Breast epithelium (tissue), 4 donors: ENCODE results near the gene MAPK14. TPM values are rescaled to one million over a fixed set of nuclear protein-coding genes. Genes with fewer than 3 reads are reported as not detected.
"Not testable (repeated sequence)": the region's sequence is repeated elsewhere in the genome, so short reads cannot be mapped to it uniquely, and the experiment has no call there.

Source experiments
- DNase-seq, 2 donors: peaks; one replicate each; pipeline ENCODE4 v3.0.0-alpha.2; 2019; ENCODE audit warnings: low spot score in 2 of 2
- H3K27ac ChIP-seq, 2 donors: fragments of 200-600 bp; sonication (generic) in 1 of 2; one replicate each; pipeline ENCODE4 v1.5.1; 2016 to 2019; ENCODE audit warnings: mild to moderate bottlenecking in 1 of 2
- H3K27me3 ChIP-seq, 2 donors: fragments of 200-600 bp; sonication (generic) in 1 of 2; one replicate each; pipeline versions ENCODE4 v1.5.1 to v1.6.0; 2017 to 2019; ENCODE audit warnings: control low read depth in 1 of 2, mild to moderate bottlenecking in 1 of 2
- H3K36me3 ChIP-seq: fragments of 200-600 bp; one replicate; pipeline ENCODE4 v1.5.1; 2019
- H3K4me1 ChIP-seq, 2 donors: fragments of 200-600 bp; sonication (generic); one replicate each; pipeline ENCODE4 v1.5.1; 2016 to 2019; ENCODE audit warnings: control low read depth in 1 of 2
- H3K4me3 ChIP-seq, 3 donors: fragments of 200-600 bp; sonication (generic); 1 replicate in 2 of 3; 2 replicates in 1 of 3; pipeline ENCODE4 v1.5.1; 2016 to 2019; ENCODE audit warnings: mild to moderate bottlenecking in 3 of 3, moderate library complexity in 2 of 3
- H3K9me3 ChIP-seq, 2 donors: fragments of 200-600 bp; sonication (generic) in 1 of 2; one replicate each; pipeline ENCODE4 v1.5.1; 2016 to 2019; ENCODE audit warnings: control low read depth in 1 of 2
- POLR2A ChIP-seq: fragments of 450-650 bp; IDR thresholded peaks from one replicate; pipeline ENCODE4 v1.6.1; 2016; ENCODE audit warnings: antibody characterized with exemption, mild to moderate bottlenecking, moderate library complexity
- POLR2AphosphoS5 ChIP-seq, 3 donors: sonication (generic); formaldehyde crosslinking; IDR thresholded peaks; one replicate each; pipeline ENCODE4 v1.6.1; 2017; ENCODE audit warnings: antibody characterized with exemption in 3 of 3
- intact Hi-C: fragments of 100-400 bp; cut with DNase I; formaldehyde crosslinking; loops from one replicate; pipeline ENCODE4 v1.15.1; 2023; ENCODE audit warnings: low total_unique reads
- total RNA-seq, 3 donors: library from RNA; depleted of rRNA; stranded (reverse); fragments of >200 nt; gene quantifications; one replicate each; pipeline ENCODE4 v1.1.0, GENCODE V29; 2016
- TF ChIP-seq, protein P1 (sequence below), 3 donors: fragments of 450-650 bp; IDR thresholded peaks; one replicate each; pipeline ENCODE4 v1.5.1; 2016 to 2017; ENCODE audit warnings: antibody characterized with exemption in 3 of 3, mild to moderate bottlenecking in 3 of 3, moderate library complexity in 3 of 3

MAPK14 gene
- total RNA-seq: 10 to 100 TPM; 72.8 to 85.6 (median 81.3) TPM

DNA sequence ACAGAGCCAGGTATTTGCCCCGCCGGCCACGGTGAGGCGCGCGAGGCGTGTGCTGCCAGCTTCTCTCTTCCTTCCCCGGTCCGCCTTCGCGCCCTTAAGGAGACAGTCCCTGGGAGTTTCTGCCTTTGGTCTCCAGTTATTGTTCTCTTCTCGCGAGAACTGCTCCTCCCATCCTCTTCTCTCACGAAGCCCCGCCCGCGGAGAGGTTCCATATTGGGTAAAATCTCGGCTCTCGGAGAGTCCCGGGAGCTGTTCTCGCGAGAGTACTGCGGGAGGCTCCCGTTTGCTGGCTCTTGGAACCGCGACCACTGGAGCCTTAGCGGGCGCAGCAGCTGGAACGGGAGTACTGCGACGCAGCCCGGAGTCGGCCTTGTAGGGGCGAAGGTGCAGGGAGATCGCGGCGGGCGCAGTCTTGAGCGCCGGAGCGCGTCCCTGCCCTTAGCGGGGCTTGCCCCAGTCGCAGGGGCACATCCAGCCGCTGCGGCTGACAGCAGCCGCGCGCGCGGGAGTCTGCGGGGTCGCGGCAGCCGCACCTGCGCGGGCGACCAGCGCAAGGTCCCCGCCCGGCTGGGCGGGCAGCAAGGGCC, at the start of gene MAPK14:
MAPK14 (plus strand) TSS at position 308 of the 587 bp plus-strand sequence. CDS start 350 bp downstream, outside the sequence.
- DNase-seq: peak; percentile 98 to 99
- TF ChIP-seq, protein P1, sequence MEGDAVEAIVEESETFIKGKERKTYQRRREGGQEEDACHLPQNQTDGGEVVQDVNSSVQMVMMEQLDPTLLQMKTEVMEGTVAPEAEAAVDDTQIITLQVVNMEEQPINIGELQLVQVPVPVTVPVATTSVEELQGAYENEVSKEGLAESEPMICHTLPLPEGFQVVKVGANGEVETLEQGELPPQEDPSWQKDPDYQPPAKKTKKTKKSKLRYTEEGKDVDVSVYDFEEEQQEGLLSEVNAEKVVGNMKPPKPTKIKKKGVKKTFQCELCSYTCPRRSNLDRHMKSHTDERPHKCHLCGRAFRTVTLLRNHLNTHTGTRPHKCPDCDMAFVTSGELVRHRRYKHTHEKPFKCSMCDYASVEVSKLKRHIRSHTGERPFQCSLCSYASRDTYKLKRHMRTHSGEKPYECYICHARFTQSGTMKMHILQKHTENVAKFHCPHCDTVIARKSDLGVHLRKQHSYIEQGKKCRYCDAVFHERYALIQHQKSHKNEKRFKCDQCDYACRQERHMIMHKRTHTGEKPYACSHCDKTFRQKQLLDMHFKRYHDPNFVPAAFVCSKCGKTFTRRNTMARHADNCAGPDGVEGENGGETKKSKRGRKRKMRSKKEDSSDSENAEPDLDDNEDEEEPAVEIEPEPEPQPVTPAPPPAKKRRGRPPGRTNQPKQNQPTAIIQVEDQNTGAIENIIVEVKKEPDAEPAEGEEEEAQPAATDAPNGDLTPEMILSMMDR (IDR thresholded peaks at IDR 0.05): peak; percentile 90 to 95 (median 94)
- TF ChIP-seq POLR2AphosphoS5 (IDR thresholded peaks at IDR 0.05) (peak; percentile 87 to 90 (median 89)), POLR2A (peak; percentile 83)
- peak within 1 kb of the TSS; percentile 83 to 85 for H3K27ac ChIP-seq
- no peaks in the 10 kb centered on the region for H3K4me1 ChIP-seq
- H3K27me3 ChIP-seq: no peaks in the 10 kb centered on the region
- intact Hi-C loops: loop anchor here (5.0 kb wide), 2 partner anchors 70 to 865 kb away; no protein-coding TSS in a partner anchor
- no peaks in the 10 kb centered on the region for H3K9me3 ChIP-seq
- H3K4me3 ChIP-seq: peak within 1 kb of the TSS; percentile 92 to 100 (median 99)
- H3K36me3 ChIP-seq: no peaks in the 10 kb centered on the region

DNA sequence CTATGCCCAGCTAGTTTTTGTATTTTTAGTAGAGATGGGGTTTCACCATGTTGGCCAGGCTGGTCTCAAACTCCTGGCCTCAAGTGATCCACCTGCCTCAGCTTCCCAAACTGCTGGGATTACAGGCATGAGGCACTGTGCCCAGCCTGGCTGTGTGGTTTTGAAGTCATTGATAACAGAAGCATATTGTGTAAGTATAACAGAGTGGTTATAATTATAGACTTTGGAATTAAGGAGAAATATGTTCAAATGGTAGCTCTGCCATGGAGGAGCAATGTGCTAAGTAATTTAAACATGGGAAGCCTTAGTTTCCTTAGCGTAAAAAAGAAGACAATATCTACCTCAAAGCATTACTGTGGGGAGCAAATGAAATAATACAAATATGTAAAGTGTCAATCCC, 47.5 kb upstream of the MAPK14 start:
- H3K27ac ChIP-seq, H3K36me3 ChIP-seq, H3K9me3 ChIP-seq, H3K27me3 ChIP-seq, intact Hi-C loops, DNase-seq, H3K4me1 ChIP-seq, H3K4me3 ChIP-seq: not testable (repeated sequence)

GRCh38 chr6:35980991-35981645, 46.5 kb upstream of the MAPK14 start:
- Histone ChIP-seq H3K36me3 (no peaks in the 10 kb centered on the region), H3K4me3 (no peak overlapping the region), H3K4me1 (no peaks in the 10 kb centered on the region), H3K9me3 (no peaks in the 10 kb centered on the region), H3K27ac (no peak overlapping the region), H3K27me3 (no peaks in the 10 kb centered on the region)
- TF ChIP-seq POLR2A: no peak
- DNase-seq: no peak
- intact Hi-C loops: no loop called here

- Histone ChIP-seq H3K27me3 (no peaks in the 10 kb centered on the region), H3K36me3 (no peaks in the 10 kb centered on the region), H3K4me3 (no peak overlapping the region), H3K9me3 (no peaks in the 10 kb centered on the region), H3K27ac (no peak overlapping the region), H3K4me1 (no peaks in the 10 kb centered on the region)
- DNase-seq: no peak
- intact Hi-C loops: no loop called here
- TF ChIP-seq, protein P1 (IDR thresholded peaks at IDR 0.05): no peak
- TF ChIP-seq POLR2A (no peak), POLR2AphosphoS5 (IDR thresholded peaks at IDR 0.05) (no peak)
These were observed 42.9 kb upstream of the MAPK14 start for GRCh38 chr6:35984701-35985100.

GRCh38 chr6:35988047-35988446, 39.6 kb upstream of the MAPK14 start:
- intact Hi-C loops, H3K27me3 ChIP-seq, H3K27ac ChIP-seq: not testable (repeated sequence)

DNA sequence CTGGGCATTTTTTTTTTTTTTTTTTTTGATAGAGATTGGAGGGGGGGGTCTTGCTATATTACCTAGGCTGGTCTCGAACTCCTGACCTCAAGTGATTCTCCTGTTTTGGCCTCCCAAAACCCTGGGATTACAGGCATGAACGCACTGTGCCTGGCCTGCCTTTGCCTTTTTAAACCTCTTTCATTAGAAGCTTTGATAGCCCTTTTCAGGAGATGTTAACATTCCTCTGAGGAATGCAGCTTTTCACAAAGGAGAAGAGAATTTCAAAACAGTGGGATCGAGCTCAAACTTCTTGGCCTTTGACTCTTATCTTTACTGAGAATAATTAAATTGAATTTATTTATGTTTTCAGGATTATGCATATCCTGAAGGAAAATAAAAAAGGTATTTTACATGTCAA, 34.5 kb upstream of the MAPK14 start:
- no peaks in the 10 kb centered on the region for H3K27me3 ChIP-seq

More at GRCh38 chr6:35988047-35988446, 39.6 kb upstream of the MAPK14 start:
- H3K4me3 ChIP-seq, DNase-seq, H3K36me3 ChIP-seq, H3K4me1 ChIP-seq, H3K9me3 ChIP-seq: not testable (repeated sequence)

DNA sequence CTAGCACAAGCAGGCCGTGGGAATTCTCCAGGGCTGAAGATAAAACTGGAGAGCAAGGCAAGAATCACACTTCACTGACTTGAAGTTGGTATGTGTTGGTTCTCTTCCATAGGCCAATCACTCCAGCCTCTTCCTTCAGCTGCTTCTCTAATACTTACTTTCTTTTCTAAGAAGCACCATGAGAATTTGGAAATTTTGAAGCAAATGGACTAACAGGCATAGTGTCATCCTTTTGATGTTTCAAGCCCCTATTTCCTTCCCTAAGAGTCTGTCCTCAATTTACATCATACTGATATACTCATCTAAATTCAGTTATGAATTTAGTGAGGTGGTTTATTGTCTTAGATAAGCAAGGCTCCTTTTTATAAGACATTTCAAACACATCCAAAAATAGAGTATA, 27.2 kb upstream of the MAPK14 start:
- H3K9me3 ChIP-seq: no peaks in the 10 kb centered on the region
- H3K27ac ChIP-seq: no peak overlapping the region
- H3K4me3 ChIP-seq: no peak overlapping the region
- H3K27me3 ChIP-seq: no peaks in the 10 kb centered on the region
- H3K36me3 ChIP-seq: no peaks in the 10 kb centered on the region
- intact Hi-C loops: no loop called here
- TF ChIP-seq POLR2AphosphoS5 (IDR thresholded peaks at IDR 0.05) (no peak), POLR2A (no peak)
- TF ChIP-seq, protein P1 (IDR thresholded peaks at IDR 0.05): no peak
- no peaks in the 10 kb centered on the region for H3K4me1 ChIP-seq
- DNase-seq: no peak

More for the DNA sequence above, 34.5 kb upstream of the MAPK14 start:
- TF ChIP-seq POLR2A: no peak
- intact Hi-C loops: no loop called here
- Histone ChIP-seq H3K36me3 (no peaks in the 10 kb centered on the region), H3K4me1 (no peaks in the 10 kb centered on the region), H3K27ac (no peak overlapping the region), H3K9me3 (no peaks in the 10 kb centered on the region), H3K4me3 (no peak overlapping the region)
- DNase-seq: no peak
